NCI-H524 (cell line): Measurements from ENCODE around the gene TEX101.
"Not testable (repeated sequence)": the region's sequence is repeated elsewhere in the genome, so short reads cannot be mapped to it uniquely, and the experiment has no call there.

Experiments used
- DNase-seq, 2 experiments: peaks; one replicate each; lab custom pipeline; 2025; lab: John Stamatoyannopoulos, UW

Gene TEX101

GRCh38 chr19:43420954-43421353 is 6.3 kb downstream of the TEX101 start:
- DNase-seq, result no peak

GRCh38 chr19:43422000-43422688 is 7.5 kb downstream of the TEX101 start:
- DNase-seq, result no peak

DNA sequence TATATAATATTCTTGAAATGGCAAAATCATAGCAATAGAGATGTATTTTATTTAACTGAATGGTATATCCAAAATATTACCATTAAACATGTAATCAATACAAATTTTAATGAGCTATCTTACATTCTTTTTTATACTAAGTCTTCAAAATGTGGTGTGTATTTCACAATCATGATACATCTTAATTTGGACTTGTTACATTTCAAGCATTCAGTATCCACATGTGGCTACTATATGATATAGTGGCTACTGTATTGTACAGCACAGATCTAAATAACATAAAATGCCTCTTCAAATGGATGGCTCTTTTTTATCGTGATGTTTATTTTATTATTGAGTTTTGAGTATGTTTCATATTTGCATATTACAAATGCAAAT is 8.0 kb downstream of the TEX101 start:
- no peak for DNase-seq

DNA sequence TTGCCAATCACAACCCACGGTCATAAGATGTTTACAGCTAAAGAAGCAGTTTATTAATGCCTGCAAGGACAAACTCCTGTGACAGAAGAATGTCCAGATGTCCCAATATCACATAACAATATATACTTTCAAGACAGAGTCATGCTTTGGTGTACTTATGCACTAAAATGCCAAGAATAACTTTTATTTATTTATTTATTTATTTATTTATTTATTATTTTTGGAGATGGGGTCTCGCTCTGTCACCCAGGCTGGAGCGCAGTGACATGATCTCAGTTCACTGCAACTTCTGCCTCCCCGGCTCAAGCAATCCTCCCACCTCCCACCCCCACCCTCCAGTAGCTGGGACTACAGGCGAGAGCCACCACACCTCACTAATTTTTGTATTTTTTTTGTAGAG is 9.1 kb downstream of the TEX101 start:
- no peak for DNase-seq

DNA sequence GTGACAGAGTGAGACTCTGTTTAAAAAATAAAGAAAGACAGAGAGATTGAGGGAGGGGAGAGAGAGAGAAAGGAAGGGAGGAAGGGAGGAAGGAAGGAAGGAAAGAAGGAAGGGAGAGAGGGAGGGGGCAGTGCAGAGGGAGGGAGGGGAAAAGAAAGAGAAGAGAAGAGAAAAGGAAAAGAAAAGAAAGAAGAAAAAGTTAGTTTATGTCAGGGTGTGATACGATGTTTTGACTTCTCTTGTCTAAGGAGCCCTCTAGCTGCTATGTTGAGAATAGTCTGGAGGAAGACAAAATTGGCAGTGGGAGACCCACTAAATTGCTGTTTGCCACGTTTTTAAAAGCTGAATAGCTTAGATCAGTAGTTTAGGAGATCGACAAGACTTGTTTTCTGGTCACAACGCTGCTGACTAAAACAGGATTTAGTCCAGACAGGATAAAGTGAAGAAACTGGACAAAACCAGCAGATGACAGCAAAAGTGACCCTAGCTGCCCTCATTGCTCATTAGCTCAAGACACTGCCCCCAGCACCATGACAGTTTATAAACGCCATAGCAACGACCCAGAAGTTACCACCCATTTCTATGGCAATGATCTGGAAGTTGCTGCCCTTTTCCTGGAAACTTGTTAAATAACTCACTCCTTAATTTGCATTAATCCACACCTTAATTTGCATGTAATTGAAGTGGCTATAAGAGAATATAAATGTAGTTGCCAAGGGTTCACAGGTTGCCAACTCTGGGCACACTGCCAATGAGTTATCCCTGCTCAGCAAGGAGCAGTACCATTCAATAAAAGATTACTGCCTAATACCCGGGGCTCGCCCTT is 11.1 kb downstream of the TEX101 start:
- no peak for DNase-seq

DNA sequence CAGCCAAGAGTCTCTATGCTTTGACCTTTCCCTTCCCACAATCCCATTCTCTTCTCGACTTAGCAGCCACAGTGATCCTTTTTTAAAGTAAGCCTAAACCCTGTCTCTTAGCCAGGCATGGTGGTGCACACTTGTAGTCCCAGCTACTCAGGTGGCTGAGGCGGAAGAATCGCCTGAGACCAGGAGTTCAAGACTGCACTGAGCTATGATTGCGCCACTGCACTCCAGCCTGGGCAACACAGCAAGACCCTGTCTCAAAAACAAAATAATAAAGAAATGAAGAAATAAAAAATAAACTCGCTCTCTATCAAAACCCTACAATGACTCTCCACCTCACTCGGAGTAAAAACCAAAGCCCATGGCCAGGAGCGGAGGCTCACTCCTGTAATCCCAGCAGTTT is 14.7 kb downstream of the TEX101 start:
- DNase-seq, result no peak

GRCh38 chr19:43430142-43430710 is 15.5 kb downstream of the TEX101 start:
- DNase-seq, result no peak

GRCh38 chr19:43430976-43431375 is 16.3 kb downstream of the TEX101 start:
- DNase-seq, result no peak

- DNase-seq, result no peak
Observed at GRCh38 chr19:43433358-43433673, 18.6 kb downstream of the TEX101 start.

- DNase-seq, result no peak
Observed at GRCh38 chr19:43433689-43434088, 19.0 kb downstream of the TEX101 start.

DNA sequence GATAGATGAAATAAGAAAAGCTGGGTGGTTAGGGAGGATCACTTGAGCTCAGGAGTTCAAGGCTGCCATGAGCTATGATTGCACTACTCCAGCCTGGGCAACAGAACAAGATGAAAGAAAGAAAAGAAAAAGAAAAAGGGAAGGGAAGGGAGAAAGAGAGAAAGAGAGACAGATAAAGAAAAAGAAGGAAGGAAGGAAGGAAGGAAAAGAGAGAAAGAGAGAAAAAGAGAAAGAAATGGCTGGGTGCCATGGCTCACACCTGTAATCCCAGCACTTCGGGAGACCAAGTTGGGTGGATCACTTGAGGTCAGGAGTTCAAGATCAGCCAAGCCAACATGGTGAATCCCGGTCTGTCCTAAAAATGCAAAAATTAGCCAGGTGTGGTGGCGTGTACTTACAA is 21.1 kb downstream of the TEX101 start:
- no peak for DNase-seq

DNA sequence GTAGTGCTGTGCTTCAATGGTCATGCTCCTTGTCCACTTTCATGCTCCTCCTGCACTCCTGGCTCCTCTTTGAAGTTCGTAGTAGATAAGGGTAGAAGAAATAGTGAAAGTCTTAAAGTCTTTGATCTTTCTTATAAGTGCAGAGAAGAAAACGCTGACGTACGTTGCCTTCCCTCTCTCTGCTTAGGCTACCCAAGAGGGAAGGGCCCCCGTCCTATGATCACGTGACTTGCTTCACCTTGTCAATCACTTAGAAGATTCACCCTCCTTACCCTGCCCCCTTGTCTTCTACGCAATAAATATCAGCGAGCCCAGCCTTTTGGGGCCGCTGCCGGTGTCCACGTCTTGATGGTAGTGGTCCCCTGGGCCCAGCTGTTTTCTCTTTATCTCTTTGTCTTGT is 22.6 kb downstream of the TEX101 start:
- not testable (repeated sequence) for DNase-seq

DNA sequence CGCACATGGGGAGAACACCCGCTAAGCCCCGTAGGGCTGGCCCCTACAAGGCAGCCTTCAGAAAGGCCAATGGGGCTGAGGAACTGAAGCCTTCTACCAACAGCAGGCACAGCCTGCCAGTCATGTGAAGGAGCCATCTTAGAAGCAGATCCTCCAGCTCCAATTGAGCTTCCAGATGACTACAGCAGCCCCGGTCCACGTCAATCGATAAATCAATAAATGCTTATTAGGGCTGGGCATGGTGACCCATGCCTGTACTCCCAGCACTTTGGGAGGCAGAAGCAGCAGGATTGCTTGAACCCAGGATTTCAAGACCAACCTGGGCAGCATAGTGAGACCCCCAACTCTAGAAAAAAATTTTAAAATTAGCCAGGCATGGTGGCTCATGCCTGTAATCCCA is 23.0 kb downstream of the TEX101 start:
- DNase-seq, result no peak

DNA sequence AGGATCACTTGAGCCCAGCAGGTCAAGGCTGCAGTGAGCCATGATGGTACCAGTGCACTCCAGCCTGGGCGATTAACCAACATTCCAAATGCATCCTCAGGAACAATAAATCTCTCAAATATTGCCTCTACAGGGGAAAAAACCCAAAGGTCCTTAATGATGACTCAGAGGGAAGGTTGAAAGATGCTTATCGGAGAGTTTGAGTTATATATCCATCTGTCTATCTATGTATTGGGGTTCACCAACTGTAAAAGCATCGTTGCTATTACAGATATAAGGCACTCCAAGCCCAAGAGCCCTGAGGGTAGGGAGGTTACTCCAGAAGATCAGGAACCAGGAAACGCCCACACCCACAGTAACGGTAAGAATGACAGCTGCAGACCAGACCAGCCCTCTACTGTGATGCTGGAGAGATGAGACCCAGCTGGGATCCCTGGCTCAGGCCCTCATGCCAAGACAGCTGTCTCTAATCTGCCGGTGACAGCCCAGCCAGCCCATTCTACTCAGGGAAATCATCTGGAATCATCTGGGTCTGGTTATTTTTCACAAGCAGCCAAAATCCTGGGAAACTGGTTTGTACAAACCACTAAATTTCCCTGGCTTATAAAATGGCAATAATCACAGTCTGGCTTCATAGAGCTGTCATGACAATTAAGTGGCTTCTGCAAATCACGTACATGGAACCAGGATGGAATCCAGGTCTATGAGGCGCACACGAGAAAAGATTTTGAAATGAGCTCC is 23.8 kb downstream of the TEX101 start:
- DNase-seq, result peak in 1 of 2 experiments; percentile 2

DNA sequence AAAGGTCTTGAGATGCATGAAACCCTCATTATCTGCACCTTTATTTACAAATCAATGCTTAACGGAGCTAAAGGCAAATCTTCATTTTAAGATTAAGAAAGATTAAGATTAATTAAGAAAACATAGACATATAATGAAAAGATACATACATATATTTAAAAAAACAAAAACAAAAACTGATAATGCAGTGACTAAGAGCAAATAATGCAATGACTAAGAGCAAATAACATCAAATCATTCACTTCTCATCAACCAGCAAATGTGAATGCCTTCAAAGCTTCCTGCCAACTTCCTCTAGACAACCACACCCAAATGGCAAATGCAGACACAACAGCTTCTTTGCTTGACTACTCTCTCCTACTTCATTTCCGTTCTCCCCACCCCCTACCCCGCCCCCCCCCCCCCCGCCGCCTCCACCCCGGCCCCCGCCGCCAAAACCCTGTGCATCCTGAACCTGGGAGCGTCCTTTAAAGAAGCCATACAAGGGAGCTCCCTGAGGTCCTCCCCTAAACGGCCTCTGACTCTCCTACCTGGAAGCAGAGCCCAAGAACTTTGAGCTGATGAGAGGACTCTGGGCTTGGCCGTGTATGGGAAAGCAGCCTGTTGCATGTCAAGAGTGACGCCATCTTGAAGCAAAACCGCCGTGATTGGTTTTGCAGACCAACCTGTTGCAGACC is 24.5 kb downstream of the TEX101 start:
- no peak for DNase-seq

DNA sequence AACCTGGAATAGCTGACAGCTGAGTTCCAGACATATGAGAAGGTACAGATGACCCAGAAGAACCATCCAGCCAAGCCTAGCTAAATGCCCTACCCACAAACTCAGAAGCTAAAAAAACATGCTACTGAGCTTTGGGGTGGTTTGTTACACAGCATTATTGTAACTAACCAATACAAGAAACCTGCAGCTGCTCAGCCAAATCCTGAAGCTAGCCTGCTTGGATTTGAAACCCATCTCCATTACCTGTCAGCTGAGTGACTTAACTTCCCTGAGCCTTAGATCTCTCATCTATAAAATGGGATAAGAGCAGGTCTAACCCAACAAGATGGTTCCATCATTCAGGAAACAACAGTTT is 25.0 kb downstream of the TEX101 start:
- DNase-seq, result no peak

GRCh38 chr19:43441716-43442115 is 27.0 kb downstream of the TEX101 start:
- no peak for DNase-seq

DNA sequence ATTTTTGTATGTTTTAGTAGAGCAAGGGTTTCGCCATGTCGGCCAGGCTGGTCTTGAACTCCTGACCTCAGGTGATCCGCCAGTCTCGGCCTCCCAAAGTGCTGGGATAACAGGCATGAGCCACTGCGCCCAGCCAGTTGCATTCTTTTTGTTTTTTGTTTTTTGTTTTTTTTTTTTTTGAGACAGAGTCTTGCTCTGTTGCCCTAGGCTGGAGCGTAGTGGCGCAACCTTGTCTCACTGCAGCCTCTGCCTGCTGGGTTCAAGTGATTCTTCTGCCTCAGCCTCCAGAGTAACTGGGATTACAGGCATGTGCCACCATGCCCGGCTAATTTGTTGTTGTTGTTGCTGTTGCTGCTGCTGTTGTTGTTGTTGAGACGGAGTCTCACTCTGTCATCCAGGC is 29.4 kb downstream of the TEX101 start:
- not testable (repeated sequence) for DNase-seq

GRCh38 chr19:43444531-43445287 is 30.0 kb downstream of the TEX101 start:
- DNase-seq, result no peak

- DNase-seq, result no peak
Observed at GRCh38 chr19:43445426-43445825, 30.7 kb downstream of the TEX101 start.

- DNase-seq, result peak in 1 of 2 experiments; percentile 55
Observed at GRCh38 chr19:43446746-43447489, 32.2 kb downstream of the TEX101 start.
